ENCODE results near the gene KIAA0513. TPM values are rescaled to one million over a fixed set of nuclear protein-coding genes. Genes with fewer than 3 reads are reported as not detected.

Gene KIAA0513
- total and polyA plus RNA-seq, 2 of the 13 experiments (the other 11 are each of a cell fraction or from before 2014, with no cell fraction given), result 1.8 TPM

DNA sequence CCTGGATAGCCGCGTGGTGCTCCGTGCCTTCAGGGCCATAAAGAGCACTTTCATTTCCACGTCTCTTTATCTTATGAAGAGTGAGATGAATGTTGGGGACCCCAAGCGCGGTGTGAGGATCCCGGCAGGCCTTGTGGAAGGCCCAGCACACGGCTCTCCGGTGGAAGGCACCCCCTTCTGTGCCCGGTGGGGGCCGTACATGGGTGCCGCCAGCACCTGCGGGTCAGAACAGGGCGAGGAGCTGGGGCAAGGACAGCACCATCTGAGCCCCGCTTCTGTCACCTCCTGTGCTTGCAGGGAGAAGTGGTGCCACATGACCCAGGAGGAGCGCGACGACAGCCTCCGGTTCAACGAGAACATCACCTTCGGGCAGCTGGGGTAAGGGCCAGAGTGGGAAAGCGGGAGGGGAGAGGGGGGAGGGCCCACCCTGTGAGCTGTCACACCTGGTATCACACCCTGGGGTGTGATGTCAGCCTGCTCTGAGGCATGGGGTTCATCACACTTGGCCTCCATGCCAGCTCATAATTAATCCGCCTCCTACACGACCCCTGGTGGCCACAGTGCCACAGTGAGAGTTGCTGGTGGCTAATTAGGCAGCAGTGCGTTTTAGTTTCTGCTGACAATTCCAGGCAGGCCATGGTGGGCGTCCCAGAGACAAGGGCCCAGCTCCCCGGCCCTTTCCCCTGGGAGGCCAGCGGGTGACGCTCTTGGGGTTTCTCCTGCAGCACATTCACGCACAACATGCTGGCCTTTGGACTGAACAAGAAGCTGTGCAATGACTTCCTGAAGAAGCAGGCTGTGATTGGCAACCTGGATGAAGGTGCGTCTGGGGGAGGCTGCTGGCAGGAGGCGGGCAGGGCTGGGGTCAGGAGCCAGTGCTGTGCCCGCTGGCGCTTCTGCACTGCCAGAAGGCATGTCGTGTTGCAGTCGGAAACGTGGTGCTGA is 59.0 kb downstream of the KIAA0513 start (continued):
- TF ChIP-seq, protein P1, sequence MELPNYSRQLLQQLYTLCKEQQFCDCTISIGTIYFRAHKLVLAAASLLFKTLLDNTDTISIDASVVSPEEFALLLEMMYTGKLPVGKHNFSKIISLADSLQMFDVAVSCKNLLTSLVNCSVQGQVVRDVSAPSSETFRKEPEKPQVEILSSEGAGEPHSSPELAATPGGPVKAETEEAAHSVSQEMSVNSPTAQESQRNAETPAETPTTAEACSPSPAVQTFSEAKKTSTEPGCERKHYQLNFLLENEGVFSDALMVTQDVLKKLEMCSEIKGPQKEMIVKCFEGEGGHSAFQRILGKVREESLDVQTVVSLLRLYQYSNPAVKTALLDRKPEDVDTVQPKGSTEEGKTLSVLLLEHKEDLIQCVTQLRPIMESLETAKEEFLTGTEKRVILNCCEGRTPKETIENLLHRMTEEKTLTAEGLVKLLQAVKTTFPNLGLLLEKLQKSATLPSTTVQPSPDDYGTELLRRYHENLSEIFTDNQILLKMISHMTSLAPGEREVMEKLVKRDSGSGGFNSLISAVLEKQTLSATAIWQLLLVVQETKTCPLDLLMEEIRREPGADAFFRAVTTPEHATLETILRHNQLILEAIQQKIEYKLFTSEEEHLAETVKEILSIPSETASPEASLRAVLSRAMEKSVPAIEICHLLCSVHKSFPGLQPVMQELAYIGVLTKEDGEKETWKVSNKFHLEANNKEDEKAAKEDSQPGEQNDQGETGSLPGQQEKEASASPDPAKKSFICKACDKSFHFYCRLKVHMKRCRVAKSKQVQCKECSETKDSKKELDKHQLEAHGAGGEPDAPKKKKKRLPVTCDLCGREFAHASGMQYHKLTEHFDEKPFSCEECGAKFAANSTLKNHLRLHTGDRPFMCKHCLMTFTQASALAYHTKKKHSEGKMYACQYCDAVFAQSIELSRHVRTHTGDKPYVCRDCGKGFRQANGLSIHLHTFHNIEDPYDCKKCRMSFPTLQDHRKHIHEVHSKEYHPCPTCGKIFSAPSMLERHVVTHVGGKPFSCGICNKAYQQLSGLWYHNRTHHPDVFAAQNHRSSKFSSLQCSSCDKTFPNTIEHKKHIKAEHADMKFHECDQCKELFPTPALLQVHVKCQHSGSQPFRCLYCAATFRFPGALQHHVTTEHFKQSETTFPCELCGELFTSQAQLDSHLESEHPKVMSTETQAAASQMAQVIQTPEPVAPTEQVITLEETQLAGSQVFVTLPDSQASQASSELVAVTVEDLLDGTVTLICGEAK (IDR thresholded peaks at IDR 0.05), result no peak
- TF ChIP-seq, protein P1 (CRISPR knock-in tag; IDR thresholded peaks at IDR 0.05), result 0 out of 2 replicates have a peak, but pooled peaks have one; percentile 25
- TF ChIP-seq KAT8 (CRISPR knock-in tag; IDR thresholded peaks at IDR 0.05) (0 out of 2 replicates have a peak, but pooled peaks have one; percentile 16), SKI (IDR thresholded peaks at IDR 0.05; ENCODE audit: partially characterized antibody) (peak; percentile 9), ZNF510 (CRISPR knock-in tag; IDR thresholded peaks at IDR 0.05; ENCODE audit: low read depth) (no peak), ZNF644 (CRISPR knock-in tag; IDR thresholded peaks at IDR 0.05; ENCODE audit: low read depth) (no peak), SALL1 (CRISPR knock-in tag; IDR thresholded peaks at IDR 0.05) (peak; percentile 37; the same call in 1 of the 2 replicates), PAX8 (CRISPR knock-in tag; IDR thresholded peaks at IDR 0.05; ENCODE audit: borderline replicate concordance) (no peak), ZNF546 (CRISPR knock-in tag; conservative IDR thresholded peaks at IDR 0.05) (no peak), ZNF879 (CRISPR knock-in tag; IDR thresholded peaks at IDR 0.05) (no peak), ASH2L (IDR thresholded peaks at IDR 0.05; ENCODE audit: insufficient read length, low read depth, low read length) (no peak)
- TF ChIP-seq, protein P2, sequence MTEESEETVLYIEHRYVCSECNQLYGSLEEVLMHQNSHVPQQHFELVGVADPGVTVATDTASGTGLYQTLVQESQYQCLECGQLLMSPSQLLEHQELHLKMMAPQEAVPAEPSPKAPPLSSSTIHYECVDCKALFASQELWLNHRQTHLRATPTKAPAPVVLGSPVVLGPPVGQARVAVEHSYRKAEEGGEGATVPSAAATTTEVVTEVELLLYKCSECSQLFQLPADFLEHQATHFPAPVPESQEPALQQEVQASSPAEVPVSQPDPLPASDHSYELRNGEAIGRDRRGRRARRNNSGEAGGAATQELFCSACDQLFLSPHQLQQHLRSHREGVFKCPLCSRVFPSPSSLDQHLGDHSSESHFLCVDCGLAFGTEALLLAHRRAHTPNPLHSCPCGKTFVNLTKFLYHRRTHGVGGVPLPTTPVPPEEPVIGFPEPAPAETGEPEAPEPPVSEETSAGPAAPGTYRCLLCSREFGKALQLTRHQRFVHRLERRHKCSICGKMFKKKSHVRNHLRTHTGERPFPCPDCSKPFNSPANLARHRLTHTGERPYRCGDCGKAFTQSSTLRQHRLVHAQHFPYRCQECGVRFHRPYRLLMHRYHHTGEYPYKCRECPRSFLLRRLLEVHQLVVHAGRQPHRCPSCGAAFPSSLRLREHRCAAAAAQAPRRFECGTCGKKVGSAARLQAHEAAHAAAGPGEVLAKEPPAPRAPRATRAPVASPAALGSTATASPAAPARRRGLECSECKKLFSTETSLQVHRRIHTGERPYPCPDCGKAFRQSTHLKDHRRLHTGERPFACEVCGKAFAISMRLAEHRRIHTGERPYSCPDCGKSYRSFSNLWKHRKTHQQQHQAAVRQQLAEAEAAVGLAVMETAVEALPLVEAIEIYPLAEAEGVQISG (CRISPR knock-in tag; IDR thresholded peaks at IDR 0.05), result no peak
- TF ChIP-seq, protein P3, sequence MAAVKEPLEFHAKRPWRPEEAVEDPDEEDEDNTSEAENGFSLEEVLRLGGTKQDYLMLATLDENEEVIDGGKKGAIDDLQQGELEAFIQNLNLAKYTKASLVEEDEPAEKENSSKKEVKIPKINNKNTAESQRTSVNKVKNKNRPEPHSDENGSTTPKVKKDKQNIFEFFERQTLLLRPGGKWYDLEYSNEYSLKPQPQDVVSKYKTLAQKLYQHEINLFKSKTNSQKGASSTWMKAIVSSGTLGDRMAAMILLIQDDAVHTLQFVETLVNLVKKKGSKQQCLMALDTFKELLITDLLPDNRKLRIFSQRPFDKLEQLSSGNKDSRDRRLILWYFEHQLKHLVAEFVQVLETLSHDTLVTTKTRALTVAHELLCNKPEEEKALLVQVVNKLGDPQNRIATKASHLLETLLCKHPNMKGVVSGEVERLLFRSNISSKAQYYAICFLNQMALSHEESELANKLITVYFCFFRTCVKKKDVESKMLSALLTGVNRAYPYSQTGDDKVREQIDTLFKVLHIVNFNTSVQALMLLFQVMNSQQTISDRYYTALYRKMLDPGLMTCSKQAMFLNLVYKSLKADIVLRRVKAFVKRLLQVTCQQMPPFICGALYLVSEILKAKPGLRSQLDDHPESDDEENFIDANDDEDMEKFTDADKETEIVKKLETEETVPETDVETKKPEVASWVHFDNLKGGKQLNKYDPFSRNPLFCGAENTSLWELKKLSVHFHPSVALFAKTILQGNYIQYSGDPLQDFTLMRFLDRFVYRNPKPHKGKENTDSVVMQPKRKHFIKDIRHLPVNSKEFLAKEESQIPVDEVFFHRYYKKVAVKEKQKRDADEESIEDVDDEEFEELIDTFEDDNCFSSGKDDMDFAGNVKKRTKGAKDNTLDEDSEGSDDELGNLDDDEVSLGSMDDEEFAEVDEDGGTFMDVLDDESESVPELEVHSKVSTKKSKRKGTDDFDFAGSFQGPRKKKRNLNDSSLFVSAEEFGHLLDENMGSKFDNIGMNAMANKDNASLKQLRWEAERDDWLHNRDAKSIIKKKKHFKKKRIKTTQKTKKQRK (IDR thresholded peaks at IDR 0.05; ENCODE audit: low read length), result no peak

Measured in HepG2 (cell line).